NAMALWA (cell line): ENCODE measurements around the gene F2R.
"Not testable (repeated sequence)": the region's sequence is repeated elsewhere in the genome, so short reads cannot be mapped to it uniquely, and the experiment has no call there.

Experiments used
- DNase-seq: peaks from one replicate; pipeline ENCODE4 v3.0.0-alpha.2; 2015; ENCODE audit warnings: low spot score

Gene F2R

GRCh38 chr5:76761118-76761517, 45.2 kb downstream of the F2R start:
- not testable (repeated sequence) for DNase-seq

DNA sequence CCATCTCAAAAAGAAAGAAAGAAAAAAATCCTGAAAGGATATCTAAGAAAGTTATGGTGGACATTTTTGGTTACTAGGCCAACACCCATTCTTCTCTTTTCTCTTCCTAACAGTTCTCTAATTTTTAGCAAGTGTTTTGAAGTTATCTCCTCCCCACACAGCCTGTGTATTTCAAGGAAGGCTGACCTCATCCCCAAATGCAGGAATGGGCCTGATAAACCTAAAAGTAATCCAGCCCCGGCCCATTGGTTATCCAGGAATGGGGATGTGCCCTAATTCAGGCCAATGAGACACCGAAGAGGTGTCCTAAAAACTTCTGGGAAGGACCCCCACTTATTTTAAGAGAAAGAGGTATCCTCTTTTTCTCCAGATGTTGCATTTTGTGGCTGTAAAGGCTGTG, 46.6 kb downstream of the F2R start:
- no peak for DNase-seq

DNA sequence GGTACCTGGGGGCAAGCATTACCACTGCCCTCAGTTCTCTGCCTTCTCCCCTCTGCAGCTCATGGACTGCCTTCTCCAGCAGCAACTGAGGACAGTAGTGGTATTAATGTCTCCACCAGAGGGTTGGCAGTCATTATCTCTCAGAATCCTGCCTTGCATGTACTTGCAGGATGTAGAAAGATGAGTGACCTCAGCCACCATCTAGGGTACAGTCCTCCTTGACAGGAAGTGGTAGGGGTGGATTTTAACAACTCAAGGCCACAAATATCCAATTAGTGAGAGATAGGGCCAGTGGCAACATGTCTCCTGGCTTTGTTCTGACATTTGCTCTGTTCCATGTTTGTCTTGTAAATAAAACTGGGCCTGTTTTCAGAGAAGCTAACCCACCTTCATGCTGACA, 47.2 kb downstream of the F2R start:
- DNase-seq: no peak

GRCh38 chr5:76764374-76764773, 48.4 kb downstream of the F2R start:
- DNase-seq: no peak

GRCh38 chr5:76765249-76765648, 49.3 kb downstream of the F2R start:
- DNase-seq: no peak

GRCh38 chr5:76766746-76767145, 50.8 kb downstream of the F2R start:
- no peak for DNase-seq

DNA sequence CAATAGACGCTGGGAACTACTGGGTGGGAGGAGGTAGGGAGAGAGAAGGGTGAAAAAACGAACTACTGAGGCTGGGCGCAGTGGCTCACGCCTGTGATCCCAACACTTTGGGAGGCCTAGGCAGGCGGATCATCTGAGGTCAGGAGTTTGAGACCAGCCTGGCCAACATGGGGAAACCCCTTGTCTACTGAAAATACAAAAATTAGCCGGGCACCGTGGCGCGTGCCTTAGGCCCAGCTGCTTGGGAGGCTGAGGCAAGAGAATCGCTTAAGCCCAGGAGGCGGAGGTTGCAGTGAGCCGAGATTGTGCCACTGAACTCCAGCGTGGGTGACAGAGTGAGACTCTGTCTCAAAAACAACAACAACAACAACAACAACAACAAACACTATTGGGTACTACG, 55.1 kb downstream of the F2R start:
- not testable (repeated sequence) for DNase-seq

DNA sequence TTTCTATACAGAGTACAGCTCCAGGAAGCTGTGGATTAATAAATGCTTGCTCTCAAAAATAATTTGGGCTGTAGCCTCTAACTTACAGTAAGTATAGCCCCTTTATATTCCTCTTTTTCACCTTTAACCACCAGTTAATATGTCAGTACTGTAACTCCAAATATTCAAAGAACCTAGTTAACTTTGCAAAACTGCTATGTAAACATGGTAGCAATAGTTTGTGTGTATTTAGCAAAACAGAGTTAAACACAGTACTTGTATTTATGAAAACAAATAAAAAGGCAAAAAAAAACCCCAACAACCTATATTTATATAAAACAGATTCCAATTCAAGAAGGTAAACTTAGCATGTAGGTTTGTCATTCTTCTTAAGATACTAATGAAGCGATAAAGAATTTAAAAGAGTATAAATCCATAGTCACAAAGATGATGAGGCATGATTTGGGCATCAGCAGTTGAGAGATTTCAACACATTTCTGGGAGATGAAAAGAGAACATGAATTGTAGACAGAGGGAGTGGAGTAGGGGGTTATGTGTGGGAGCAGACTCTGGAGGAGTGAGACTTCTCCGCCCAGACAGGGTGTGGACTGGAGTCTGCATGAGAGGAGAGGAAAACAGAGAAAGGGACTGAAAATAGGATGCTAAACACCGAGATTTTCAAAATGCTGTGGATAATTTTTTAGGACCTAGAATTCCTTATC, 55.9 kb downstream of the F2R start:
- no peak for DNase-seq

DNA sequence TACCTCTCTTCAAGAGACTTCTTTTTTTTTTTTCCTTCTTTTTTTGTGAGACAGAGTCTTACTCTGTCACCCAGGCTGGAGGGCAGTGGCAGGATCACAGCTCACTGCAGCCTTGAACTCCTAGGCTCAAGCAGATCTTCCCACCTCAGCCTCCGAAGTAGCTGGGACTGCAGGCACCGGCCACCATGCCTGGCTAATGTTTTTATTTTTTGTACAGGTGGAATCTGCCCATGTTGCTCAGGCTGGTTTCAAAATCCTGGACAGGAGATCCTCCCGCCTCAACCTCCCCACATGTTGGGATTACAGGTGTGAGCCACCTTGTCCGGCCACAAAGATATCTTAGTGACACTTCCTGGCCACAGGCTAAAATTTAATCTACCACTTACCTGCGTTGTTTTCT, 60.0 kb downstream of the F2R start:
- DNase-seq: no peak

- no peak for DNase-seq
Observed at GRCh38 chr5:76776391-76776790, 60.5 kb downstream of the F2R start.

DNA sequence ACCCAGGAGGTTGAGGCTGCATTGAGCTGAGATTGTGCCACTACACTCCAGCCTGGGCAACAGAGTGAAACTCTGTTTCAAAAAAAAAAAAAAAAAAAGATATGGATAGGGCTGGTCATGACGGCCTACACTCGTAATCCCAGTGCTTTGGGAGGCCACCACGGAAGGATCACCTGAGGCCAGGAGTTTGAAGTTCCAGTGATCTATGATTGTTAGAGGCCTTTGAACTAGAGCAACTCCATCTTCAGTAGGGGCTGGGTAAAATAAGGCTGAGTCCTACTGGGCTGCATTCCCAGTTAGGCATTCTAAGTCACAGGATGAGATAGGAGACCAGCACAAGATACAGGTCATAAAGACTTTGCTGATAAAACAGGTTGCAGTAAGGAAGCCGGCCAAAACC, 64.7 kb downstream of the F2R start:
- not testable (repeated sequence) for DNase-seq

- no peak for DNase-seq
Observed at GRCh38 chr5:76781775-76782174, 65.8 kb downstream of the F2R start.

- DNase-seq: no peak
Observed at GRCh38 chr5:76782444-76782843, 66.5 kb downstream of the F2R start.
